HepG2 (cell line): ENCODE measurements around the gene MIR17HG.

Experiments
- CTCF ChIP-seq: sonication (generic); formaldehyde crosslinking; IDR thresholded peaks from 2 replicates; pipeline ENCODE4 v1.5.0; 2020; ENCODE audit warnings: mild to moderate bottlenecking, missing genetic modification reagents, moderate library complexity
- POLR2A ChIP-seq, 2 experiments: IDR thresholded peaks; 2 replicates each; pipeline ENCODE4 v1.6.1; 2011; ENCODE audit warnings: low read depth in 2 of 2, low read length in 2 of 2, mild to moderate bottlenecking in 1 of 2, moderate library complexity in 1 of 2; ENCODE audit not compliant: insufficient read depth in 1 of 2
- SIN3A ChIP-seq: IDR thresholded peaks from 2 replicates; pipeline ENCODE4 v1.6.1; 2011; ENCODE audit warnings: low read depth, mild to moderate bottlenecking, control low read depth, low read length, borderline replicate concordance
- SMARCC2 ChIP-seq: fragments of 450-650 bp; IDR thresholded peaks from 2 replicates; pipeline ENCODE4 v1.6.1; 2017; ENCODE audit warnings: antibody characterized with exemption, mild to moderate bottlenecking
- SNRNP70 ChIP-seq: fragments of 200-400 bp; formaldehyde crosslinking; IDR thresholded peaks from 2 replicates; pipeline ENCODE4 v1.6.1; 2017; ENCODE audit warnings: mild to moderate bottlenecking, low read depth, low read length, moderate library complexity

- TF ChIP-seq CTCF (no peak), POLR2A (IDR thresholded peaks at IDR 0.05; ENCODE audit: insufficient read depth in 1 of 2, low read depth in 2 of 2, low read length in 2 of 2) (no peak), SNRNP70 (no peak), SIN3A (no peak), SMARCC2 (no peak)
Observed at GRCh38 chr13:91329733-91330132, 17.8 kb upstream of the MIR17HG start.
